Rectal smooth muscle tissue (tissue), 1 donor: ENCODE results near the gene PARD3B.

Source experiments
- H3K27ac ChIP-seq: one replicate; pipeline ENCODE4 v1.7.0; 2013; ENCODE audit warnings: low read depth, low read length, inconsistent platforms
- H3K27me3 ChIP-seq: one replicate; pipeline ENCODE4 v1.7.0; 2013; ENCODE audit warnings: low read length; ENCODE audit not compliant: control insufficient read depth, insufficient read depth
- H3K36me3 ChIP-seq: one replicate; pipeline ENCODE4 v1.7.0; 2013; ENCODE audit warnings: low read length; ENCODE audit not compliant: control insufficient read depth, insufficient read depth
- H3K4me1 ChIP-seq: one replicate; pipeline ENCODE4 v1.7.0; 2013; ENCODE audit warnings: low read length; ENCODE audit not compliant: control insufficient read depth, insufficient read depth
- H3K4me3 ChIP-seq: one replicate; pipeline ENCODE4 v1.7.0; 2013; ENCODE audit warnings: low read length
- H3K9ac ChIP-seq: one replicate; pipeline ENCODE4 v1.7.0; 2013; ENCODE audit warnings: low read length

Gene PARD3B

GRCh38 chr2:204808494-204808893, 263.2 kb downstream of the PARD3B start:
- Histone ChIP-seq H3K4me3 (no peak overlapping the region), H3K27ac (no peak overlapping the region)

DNA sequence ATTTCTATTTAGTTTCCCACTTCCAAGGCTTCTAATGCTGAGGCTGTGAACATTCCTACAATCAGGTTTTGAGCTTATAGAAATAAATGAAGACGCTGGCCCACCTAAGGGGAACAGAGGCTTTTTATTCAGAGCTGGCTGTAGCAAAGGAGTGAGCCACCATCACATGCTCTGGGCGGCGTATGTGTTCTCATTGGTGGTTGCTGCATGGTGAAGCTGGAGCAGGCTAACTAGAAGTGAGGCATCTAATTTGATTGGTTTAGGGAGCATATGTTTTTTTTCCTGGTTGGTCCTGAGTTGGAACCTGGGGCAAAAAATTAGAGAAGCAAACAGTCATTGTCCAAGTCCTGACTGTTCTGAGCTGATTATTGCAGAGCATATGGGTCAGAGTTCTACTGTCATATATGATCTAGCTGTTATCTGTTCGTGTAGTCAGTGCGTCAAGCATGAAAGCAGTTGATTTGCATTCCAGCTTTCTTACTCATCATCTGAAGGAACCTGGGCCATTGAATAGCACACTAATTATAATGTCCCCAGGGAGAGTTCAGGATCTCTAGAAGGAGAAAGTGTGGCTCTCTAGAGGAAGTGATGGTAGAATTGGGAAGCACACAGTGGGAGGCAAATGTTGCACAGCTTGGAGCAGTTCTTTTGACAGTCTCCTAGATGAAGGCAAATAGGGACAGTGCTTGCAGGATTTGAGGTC, 279.6 kb downstream of the PARD3B start:
- no peaks in the 10 kb centered on the region for H3K36me3 ChIP-seq
- H3K9ac ChIP-seq, result no peak overlapping the region
- no peaks in the 10 kb centered on the region for H3K27me3 ChIP-seq
- H3K4me3 ChIP-seq, result no peak overlapping the region
- H3K27ac ChIP-seq, result no peak overlapping the region
- H3K4me1 ChIP-seq, result no peaks in the 10 kb centered on the region

More at GRCh38 chr2:204808494-204808893, 263.2 kb downstream of the PARD3B start:
- Histone ChIP-seq H3K36me3 (no peaks in the 10 kb centered on the region), H3K9ac (no peak overlapping the region), H3K27me3 (no peaks in the 10 kb centered on the region), H3K4me1 (no peaks in the 10 kb centered on the region)

DNA sequence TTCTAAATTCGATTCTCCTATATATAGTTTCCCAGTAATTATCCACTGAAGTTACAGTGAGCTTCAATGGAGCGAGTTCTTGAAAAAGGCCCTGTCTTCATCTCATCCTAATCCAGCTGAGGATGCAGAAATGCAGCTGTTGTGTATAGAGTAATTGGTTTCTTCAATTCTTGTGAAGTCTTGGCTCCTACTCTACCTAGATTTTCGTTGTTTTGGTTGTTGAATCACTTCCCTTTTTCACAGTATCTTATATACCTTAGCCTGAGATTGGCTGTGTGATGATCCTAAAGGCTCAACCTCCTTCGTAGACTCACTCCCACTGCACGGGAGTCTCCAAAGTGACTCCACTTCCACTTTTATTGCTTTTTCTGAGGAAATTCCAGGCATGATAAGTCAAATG, 280.4 kb downstream of the PARD3B start:
- Histone ChIP-seq H3K36me3 (no peaks in the 10 kb centered on the region), H3K27me3 (no peaks in the 10 kb centered on the region), H3K27ac (no peak overlapping the region), H3K4me3 (no peak overlapping the region), H3K4me1 (no peaks in the 10 kb centered on the region), H3K9ac (no peak overlapping the region)

DNA sequence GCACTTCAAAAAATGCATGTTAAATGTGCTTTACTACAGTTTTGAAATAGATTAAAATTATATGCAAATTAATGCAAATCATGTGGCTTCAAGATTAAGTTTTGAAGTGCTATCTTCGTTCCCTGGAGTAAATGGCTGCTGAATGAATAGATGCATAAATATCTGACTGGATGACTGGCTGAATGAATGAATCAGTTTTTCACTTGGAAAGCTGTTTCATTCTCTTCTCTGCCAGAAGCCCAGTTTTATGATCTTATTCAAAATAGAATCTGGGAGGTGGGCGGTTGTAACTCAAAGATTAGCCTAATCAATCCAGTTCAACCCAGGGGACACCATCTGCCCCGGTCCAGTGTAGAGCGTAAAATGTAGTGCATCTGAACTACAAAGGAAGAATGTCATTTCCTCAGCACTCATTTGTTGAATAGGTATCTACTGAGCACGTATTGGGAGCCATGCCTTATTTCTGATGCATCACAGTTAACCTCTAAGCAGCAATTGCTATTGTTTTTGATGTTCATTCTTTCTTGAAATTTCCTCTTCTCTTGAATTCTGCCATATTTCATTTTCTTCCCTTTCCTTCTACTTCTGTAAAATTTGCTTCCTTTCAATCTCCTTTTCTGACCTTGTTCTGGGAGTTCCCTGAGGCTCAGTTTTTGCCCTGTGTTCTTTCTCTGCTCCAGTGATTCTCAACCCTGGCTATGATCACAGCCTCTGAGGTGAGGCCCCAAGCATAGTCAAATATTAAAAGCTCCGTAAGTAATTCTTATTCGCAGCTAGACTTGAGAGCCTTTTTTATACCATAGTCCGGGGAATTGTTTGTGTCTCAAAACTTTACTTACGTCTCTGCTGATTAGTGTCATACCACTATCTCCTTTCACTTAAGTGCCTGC, 282.7 kb downstream of the PARD3B start:
- H3K9ac ChIP-seq, result no peak overlapping the region
- H3K27me3 ChIP-seq, result no peaks in the 10 kb centered on the region
- H3K36me3 ChIP-seq, result no peaks in the 10 kb centered on the region
- no peak overlapping the region for H3K4me3 ChIP-seq
- no peak overlapping the region for H3K27ac ChIP-seq
- no peaks in the 10 kb centered on the region for H3K4me1 ChIP-seq

DNA sequence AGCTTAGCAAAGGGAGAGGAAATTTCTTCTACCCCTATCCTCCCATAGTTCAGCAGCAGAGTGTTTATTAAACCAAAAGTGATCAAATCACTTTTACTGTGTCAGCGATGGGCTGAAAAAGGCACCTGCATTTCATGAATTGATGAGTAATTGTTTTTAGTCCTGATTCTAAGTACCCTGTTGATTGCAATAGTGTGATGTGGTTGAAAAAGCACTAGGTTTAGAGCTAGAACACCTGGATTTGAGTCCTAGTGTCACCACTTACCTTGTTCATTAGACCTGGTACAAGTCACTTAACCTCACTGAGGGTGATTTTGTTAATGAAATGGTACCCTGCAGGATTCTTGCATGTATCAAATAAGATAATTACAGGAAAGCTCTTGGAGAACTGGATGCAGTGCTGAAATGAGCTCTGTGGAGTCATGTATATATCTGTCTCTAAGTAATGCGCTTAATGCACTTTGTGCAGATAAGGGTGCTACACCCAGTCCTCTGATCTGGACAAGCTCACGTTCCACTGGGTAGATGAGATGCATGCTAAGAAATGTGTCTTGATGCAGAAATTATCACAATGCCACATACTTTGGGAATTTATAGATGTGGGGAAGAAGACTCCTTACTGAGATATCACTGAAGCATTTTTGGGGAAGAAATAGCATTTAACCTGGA, 289.6 kb downstream of the PARD3B start:
- no peak overlapping the region for H3K27ac ChIP-seq
- no peaks in the 10 kb centered on the region for H3K4me1 ChIP-seq
- no peak overlapping the region for H3K9ac ChIP-seq
- no peaks in the 10 kb centered on the region for H3K36me3 ChIP-seq
- no peaks in the 10 kb centered on the region for H3K27me3 ChIP-seq
- H3K4me3 ChIP-seq, result no peak overlapping the region

DNA sequence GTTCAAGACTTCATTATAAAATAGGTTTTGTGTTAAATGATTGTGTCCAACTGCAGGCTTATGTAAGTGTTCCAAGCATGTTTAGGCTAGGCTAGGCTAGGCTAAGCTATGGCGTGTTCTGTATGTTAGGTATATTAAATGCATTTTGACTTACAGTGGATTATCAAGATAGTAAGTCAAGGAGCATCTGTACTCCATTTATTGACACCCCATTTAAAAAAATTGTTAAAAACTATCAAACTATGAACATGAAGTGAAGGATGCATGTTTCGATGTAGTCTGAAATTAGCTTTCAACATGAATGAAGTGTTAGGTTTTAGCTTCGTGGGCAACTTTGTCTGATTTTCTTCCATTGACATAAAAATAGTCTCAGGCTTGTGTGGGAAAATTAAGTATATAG, 290.5 kb downstream of the PARD3B start:
- no peak overlapping the region for H3K9ac ChIP-seq
- no peak overlapping the region for H3K27ac ChIP-seq
- H3K36me3 ChIP-seq, result no peaks in the 10 kb centered on the region
- no peaks in the 10 kb centered on the region for H3K27me3 ChIP-seq
- no peaks in the 10 kb centered on the region for H3K4me1 ChIP-seq
- no peak overlapping the region for H3K4me3 ChIP-seq

- no peaks in the 10 kb centered on the region for H3K36me3 ChIP-seq
- H3K4me1 ChIP-seq, result peaks cover 15% of the 10 kb centered on the region
- no peak overlapping the region for H3K4me3 ChIP-seq
- H3K9ac ChIP-seq, result no peak overlapping the region
- H3K27ac ChIP-seq, result no peak overlapping the region
- H3K27me3 ChIP-seq, result no peaks in the 10 kb centered on the region
Measured at GRCh38 chr2:204840504-204840903, 295.2 kb downstream of the PARD3B start.

- H3K27ac ChIP-seq, result no peak overlapping the region
- H3K9ac ChIP-seq, result no peak overlapping the region
- H3K4me3 ChIP-seq, result no peak overlapping the region
- peaks cover 15% of the 10 kb centered on the region for H3K4me1 ChIP-seq
- H3K36me3 ChIP-seq, result no peaks in the 10 kb centered on the region
- no peaks in the 10 kb centered on the region for H3K27me3 ChIP-seq
Measured at GRCh38 chr2:204842068-204842467, 296.8 kb downstream of the PARD3B start.

- Histone ChIP-seq H3K27ac (peak overlapping the region; percentile 14), H3K9ac (no peak overlapping the region), H3K36me3 (no peaks in the 10 kb centered on the region), H3K4me3 (no peak overlapping the region), H3K27me3 (no peaks in the 10 kb centered on the region), H3K4me1 (peaks cover 15% of the 10 kb centered on the region)
Measured at GRCh38 chr2:204842661-204843485, 297.6 kb downstream of the PARD3B start.

GRCh38 chr2:204846471-204846870, 301.2 kb downstream of the PARD3B start:
- Histone ChIP-seq H3K4me3 (no peak overlapping the region), H3K36me3 (no peaks in the 10 kb centered on the region), H3K27me3 (no peaks in the 10 kb centered on the region), H3K27ac (no peak overlapping the region), H3K9ac (no peak overlapping the region), H3K4me1 (peaks cover 15% of the 10 kb centered on the region)

- Histone ChIP-seq H3K36me3 (no peaks in the 10 kb centered on the region), H3K9ac (no peak overlapping the region), H3K4me3 (no peak overlapping the region), H3K4me1 (peaks cover 9% of the 10 kb centered on the region), H3K27ac (no peak overlapping the region), H3K27me3 (no peaks in the 10 kb centered on the region)
Measured at GRCh38 chr2:204849892-204850291, 304.6 kb downstream of the PARD3B start.

GRCh38 chr2:204850581-204850980, 305.3 kb downstream of the PARD3B start:
- Histone ChIP-seq H3K27me3 (no peaks in the 10 kb centered on the region), H3K27ac (no peak overlapping the region), H3K4me1 (peaks cover 9% of the 10 kb centered on the region)

More at GRCh38 chr2:204850581-204850980, 305.3 kb downstream of the PARD3B start:
- Histone ChIP-seq H3K4me3 (no peak overlapping the region), H3K9ac (no peak overlapping the region), H3K36me3 (no peaks in the 10 kb centered on the region)
